Stimulated activated naive CD4-positive, alpha-beta T cell treated with Interleukin-2 at 50 U/mL for 16 hours (primary cell): ENCODE measurements around the gene RBM44.
"Not testable (repeated sequence)": the region's sequence is repeated elsewhere in the genome, so short reads cannot be mapped to it uniquely, and the experiment has no call there.

ENCODE experiments used
- DNase-seq: peaks from one replicate; lab custom pipeline; 2025; lab: John Stamatoyannopoulos, UW

RBM44 gene

GRCh38 chr2:237798236-237799059, at the start of gene RBM44:
RBM44 (plus strand) TSS chr2:237798779; CDS start chr2:237813610, 14,831 bp downstream.
- no peak for DNase-seq

GRCh38 chr2:237749002-237749401, 49.6 kb upstream of the RBM44 start:
- DNase-seq = no peak

GRCh38 chr2:237749961-237750360, 48.6 kb upstream of the RBM44 start:
- DNase-seq = no peak

GRCh38 chr2:237750441-237750840, 48.1 kb upstream of the RBM44 start:
- not testable (repeated sequence) for DNase-seq

GRCh38 chr2:237752761-237753165, 45.8 kb upstream of the RBM44 start:
- peak; percentile 8 for DNase-seq

GRCh38 chr2:237754182-237754581, 44.4 kb upstream of the RBM44 start:
- DNase-seq = no peak

GRCh38 chr2:237754626-237755248, 43.8 kb upstream of the RBM44 start:
- DNase-seq = no peak

- no peak for DNase-seq
Observed at GRCh38 chr2:237757616-237758015, 41.0 kb upstream of the RBM44 start.

GRCh38 chr2:237758185-237758584, 40.4 kb upstream of the RBM44 start:
- DNase-seq = no peak

GRCh38 chr2:237759176-237759575, 39.4 kb upstream of the RBM44 start:
- DNase-seq = no peak

GRCh38 chr2:237760506-237761502, 37.8 kb upstream of the RBM44 start:
- DNase-seq = no peak

- DNase-seq = not testable (repeated sequence)
Observed at GRCh38 chr2:237762291-237763182, 36.0 kb upstream of the RBM44 start.

GRCh38 chr2:237763812-237764211, 34.8 kb upstream of the RBM44 start:
- DNase-seq = no peak

GRCh38 chr2:237765122-237765521, 33.5 kb upstream of the RBM44 start:
- not testable (repeated sequence) for DNase-seq

- DNase-seq = no peak
Observed at GRCh38 chr2:237765875-237766274, 32.7 kb upstream of the RBM44 start.

GRCh38 chr2:237766340-237766739, 32.2 kb upstream of the RBM44 start:
- no peak for DNase-seq

GRCh38 chr2:237772513-237772912, 26.1 kb upstream of the RBM44 start:
- DNase-seq = no peak

GRCh38 chr2:237773826-237774225, 24.8 kb upstream of the RBM44 start:
- DNase-seq = no peak

- DNase-seq = peak; percentile 17
Observed at GRCh38 chr2:237774811-237775553, 23.6 kb upstream of the RBM44 start.

GRCh38 chr2:237779521-237779920, 19.1 kb upstream of the RBM44 start:
- DNase-seq = no peak
